GM19397 (cell line): ENCODE results near the gene THEMIS.
"Not testable (repeated sequence)": the region's sequence is repeated elsewhere in the genome, so short reads cannot be mapped to it uniquely, and the experiment has no call there.

ENCODE experiments used
- ATAC-seq: cut with Tn5 transposase; IDR thresholded peaks from one replicate; pipeline ENCODE4 v1.9.1; 2021; ENCODE audit warnings: mild to moderate bottlenecking, moderate library complexity; ENCODE audit not compliant: unreplicated experiment

THEMIS gene

GRCh38 chr6:127917766-127918165 is 16.9 kb upstream of the THEMIS start:
- ATAC-seq = no peak

GRCh38 chr6:127914240-127914639 is 13.4 kb upstream of the THEMIS start:
- ATAC-seq = no peak

GRCh38 chr6:127912914-127913313 is 12.1 kb upstream of the THEMIS start:
- no peak for ATAC-seq

GRCh38 chr6:127907960-127908640 is 7.2 kb upstream of the THEMIS start:
- peak; percentile 64 for ATAC-seq

GRCh38 chr6:127904160-127904559 is 3.3 kb upstream of the THEMIS start:
- no peak for ATAC-seq

- no peak for ATAC-seq
Observed at GRCh38 chr6:127902933-127903332, 2.1 kb upstream of the THEMIS start.

- ATAC-seq = no peak
Observed at GRCh38 chr6:127897484-127897883, 3.4 kb downstream of the THEMIS start.

- no peak for ATAC-seq
Observed at GRCh38 chr6:127894051-127894450, 6.8 kb downstream of the THEMIS start.

- ATAC-seq = no peak
Observed at GRCh38 chr6:127893541-127893940, 7.3 kb downstream of the THEMIS start.

- no peak for ATAC-seq
Observed at GRCh38 chr6:127891731-127892326, 9.0 kb downstream of the THEMIS start.

GRCh38 chr6:127886603-127887002 is 14.3 kb downstream of the THEMIS start:
- no peak for ATAC-seq

GRCh38 chr6:127884134-127884533 is 16.7 kb downstream of the THEMIS start:
- ATAC-seq = no peak

GRCh38 chr6:127881949-127882348 is 18.9 kb downstream of the THEMIS start:
- ATAC-seq = not testable (repeated sequence)

GRCh38 chr6:127880429-127880828 is 20.4 kb downstream of the THEMIS start:
- no peak for ATAC-seq

- no peak for ATAC-seq
Observed at GRCh38 chr6:127879685-127880084, 21.2 kb downstream of the THEMIS start.

- ATAC-seq = no peak
Observed at GRCh38 chr6:127878115-127878514, 22.7 kb downstream of the THEMIS start.

GRCh38 chr6:127877231-127877630 is 23.6 kb downstream of the THEMIS start:
- no peak for ATAC-seq

GRCh38 chr6:127869772-127870404 is 31.0 kb downstream of the THEMIS start:
- ATAC-seq = no peak

GRCh38 chr6:127869183-127869582 is 31.7 kb downstream of the THEMIS start:
- no peak for ATAC-seq

GRCh38 chr6:127868338-127868737 is 32.5 kb downstream of the THEMIS start:
- no peak for ATAC-seq

GRCh38 chr6:127866766-127867165 is 34.1 kb downstream of the THEMIS start:
- no peak for ATAC-seq

- ATAC-seq = no peak
Observed at GRCh38 chr6:127865108-127865507, 35.8 kb downstream of the THEMIS start.
